VCaP (cell line): ENCODE results near the gene GAL3ST3.

Experiments used
- H3K27ac ChIP-seq: fragments of 450-650 bp; 2 replicates; pipeline ENCODE4 v1.5.1; 2017
- TF ChIP-seq, protein P1 (sequence below): fragments of 450-650 bp; conservative IDR thresholded peaks from 2 replicates; pipeline ENCODE4 v1.5.1; 2017; ENCODE audit warnings: mild to moderate bottlenecking, moderate library complexity

The GAL3ST3 gene

DNA sequence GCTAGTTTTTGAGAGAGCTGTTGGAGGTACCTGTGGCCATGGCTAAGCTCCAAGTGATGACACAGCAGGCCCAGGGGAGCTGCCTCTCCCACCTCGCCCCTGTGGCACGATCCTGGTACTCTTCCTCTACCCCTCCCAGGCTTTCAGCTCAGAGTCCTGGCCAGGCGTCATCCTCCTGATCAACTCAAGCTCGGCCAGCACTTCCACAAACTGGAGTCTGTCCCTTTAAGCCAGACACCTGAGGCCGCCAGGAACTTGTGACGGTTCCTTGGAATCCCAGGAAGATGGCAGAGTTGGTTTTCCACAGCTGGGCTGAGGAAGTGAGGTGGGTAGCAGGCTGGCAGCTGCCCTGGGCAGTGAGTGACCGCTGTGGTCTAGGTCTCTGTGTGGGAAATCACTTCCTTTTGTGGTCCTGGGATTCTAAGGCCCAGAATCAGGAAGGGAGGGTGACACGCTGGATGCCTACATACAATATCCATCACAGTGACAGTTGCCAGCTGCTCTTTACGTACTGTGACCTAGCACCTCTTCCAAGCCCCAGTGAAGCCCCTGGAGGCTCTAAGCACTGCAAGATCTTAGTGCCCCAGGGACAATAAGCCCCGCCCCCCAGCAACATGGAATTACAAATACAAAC is 40.4 kb downstream of the GAL3ST3 start:
- TF ChIP-seq, protein P1, sequence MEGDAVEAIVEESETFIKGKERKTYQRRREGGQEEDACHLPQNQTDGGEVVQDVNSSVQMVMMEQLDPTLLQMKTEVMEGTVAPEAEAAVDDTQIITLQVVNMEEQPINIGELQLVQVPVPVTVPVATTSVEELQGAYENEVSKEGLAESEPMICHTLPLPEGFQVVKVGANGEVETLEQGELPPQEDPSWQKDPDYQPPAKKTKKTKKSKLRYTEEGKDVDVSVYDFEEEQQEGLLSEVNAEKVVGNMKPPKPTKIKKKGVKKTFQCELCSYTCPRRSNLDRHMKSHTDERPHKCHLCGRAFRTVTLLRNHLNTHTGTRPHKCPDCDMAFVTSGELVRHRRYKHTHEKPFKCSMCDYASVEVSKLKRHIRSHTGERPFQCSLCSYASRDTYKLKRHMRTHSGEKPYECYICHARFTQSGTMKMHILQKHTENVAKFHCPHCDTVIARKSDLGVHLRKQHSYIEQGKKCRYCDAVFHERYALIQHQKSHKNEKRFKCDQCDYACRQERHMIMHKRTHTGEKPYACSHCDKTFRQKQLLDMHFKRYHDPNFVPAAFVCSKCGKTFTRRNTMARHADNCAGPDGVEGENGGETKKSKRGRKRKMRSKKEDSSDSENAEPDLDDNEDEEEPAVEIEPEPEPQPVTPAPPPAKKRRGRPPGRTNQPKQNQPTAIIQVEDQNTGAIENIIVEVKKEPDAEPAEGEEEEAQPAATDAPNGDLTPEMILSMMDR = no peak
- no peak overlapping the region; the same call in 1 of the 2 replicates for H3K27ac ChIP-seq

DNA sequence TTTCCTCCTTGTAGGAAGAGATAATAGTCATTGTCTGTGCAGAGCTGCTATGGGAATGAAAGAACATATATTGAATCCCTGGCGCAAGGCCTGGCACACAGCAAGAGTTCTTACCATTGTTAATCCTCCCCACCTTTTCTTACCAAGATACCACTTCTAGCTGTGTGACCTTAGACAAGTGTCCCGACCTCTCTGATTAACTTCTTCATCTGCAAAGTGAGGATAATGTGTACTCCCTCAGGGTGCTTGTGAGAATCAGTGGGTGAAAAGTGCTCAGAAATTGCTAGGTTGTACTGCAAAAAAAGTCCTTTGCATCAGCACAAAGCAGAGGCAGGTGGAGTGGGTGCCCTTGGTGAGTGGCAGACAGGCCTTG is 40.9 kb downstream of the GAL3ST3 start:
- TF ChIP-seq, protein P1 = no peak
- no peak overlapping the region; the same call in 1 of the 2 replicates for H3K27ac ChIP-seq

DNA sequence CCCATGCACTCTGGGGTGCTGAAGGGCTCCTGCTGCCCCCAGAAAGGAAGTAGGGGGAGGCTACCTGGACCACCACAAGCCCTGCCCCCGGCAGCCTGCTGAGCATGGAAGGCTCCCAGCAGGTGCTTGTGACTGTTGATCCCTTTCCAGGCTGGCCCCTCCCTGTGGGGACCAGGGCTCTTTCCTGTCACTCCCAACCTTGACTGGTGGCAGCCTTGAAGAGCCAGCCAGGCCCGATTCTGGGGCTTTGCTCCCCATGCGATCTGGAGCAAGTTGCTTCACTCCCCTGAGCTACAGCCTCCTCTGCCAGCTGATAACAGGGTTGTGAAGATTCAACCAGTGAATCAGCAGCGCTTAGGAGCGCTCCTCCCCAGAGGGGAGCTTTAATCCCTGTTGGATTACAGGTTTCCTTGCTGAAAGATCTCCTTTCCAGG is 41.7 kb downstream of the GAL3ST3 start:
- H3K27ac ChIP-seq = no peak overlapping the region
- TF ChIP-seq, protein P1 = no peak

DNA sequence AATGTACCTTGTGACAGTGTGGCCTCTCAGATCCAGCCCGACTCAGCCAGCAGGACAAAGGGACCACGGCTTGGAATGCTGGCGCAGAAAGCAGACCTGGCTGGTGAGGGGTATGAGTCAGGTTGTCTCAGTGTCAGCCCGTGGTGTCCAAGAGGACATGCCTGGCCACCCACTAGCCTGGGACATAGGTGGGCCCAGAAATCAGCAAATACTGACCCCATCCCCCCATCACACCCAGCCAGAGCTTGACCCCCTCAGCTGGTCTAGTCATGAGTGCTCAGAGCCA is 42.1 kb downstream of the GAL3ST3 start:
- H3K27ac ChIP-seq = no peak overlapping the region
- TF ChIP-seq, protein P1 = no peak

DNA sequence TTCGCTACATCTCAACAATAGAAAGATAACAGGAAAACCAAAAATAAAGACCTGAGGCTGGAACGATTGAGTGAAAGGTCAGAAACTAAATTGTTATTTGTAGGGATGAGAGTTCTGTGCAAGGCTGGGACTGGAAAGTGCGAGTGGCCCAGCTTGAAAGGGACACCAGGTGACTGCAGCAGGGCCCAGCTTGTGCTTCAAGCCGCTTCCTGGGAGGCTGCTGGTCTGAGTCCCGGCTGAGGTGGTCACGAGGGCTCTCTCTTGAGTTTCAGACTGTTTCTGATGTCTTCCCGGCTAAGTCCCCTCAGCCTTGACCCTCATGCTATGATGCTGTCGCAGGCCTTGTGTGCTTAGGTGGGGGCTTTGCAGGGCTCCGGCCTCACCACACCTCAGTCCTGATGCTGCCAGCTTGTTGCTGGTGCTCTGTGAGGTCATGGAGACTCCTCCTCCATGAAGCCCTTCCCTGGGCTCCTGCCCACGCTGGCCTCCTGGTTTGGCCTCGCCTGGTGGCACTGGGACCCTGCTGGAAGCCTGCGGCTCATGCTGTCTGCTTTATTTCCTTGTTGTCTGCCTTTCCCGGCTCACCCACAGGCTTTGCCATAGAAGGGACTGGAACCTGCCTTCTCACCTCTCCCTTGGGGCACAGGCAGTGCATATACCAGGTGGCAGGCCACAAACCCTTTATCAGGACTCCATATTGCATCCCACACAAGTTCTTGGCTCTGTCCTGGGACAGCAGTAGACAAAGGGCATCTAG is 42.6 kb downstream of the GAL3ST3 start:
- no peak overlapping the region for H3K27ac ChIP-seq
- TF ChIP-seq, protein P1 = no peak

DNA sequence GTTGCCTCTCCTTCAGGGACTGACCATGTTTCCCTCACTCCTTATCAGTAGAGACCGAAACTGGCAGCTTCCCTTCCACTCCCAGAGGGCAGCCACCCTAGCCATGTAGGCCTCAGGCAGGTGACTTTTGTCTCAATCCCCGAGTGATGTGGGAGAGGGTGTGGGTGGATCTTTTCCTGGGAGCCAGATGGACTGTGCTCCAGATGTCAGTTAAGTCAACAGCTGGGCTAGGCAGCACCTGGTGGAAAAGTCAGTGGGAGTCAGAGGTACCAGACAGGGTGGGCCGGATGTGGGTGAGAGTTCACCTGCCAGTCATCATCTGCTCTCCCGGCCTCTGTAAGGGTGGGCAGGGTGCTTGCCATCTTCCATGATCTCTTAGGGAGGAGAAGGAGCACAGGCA is 44.8 kb downstream of the GAL3ST3 start:
- H3K27ac ChIP-seq = peak overlapping the region; percentile 99
- TF ChIP-seq, protein P1 = no peak

DNA sequence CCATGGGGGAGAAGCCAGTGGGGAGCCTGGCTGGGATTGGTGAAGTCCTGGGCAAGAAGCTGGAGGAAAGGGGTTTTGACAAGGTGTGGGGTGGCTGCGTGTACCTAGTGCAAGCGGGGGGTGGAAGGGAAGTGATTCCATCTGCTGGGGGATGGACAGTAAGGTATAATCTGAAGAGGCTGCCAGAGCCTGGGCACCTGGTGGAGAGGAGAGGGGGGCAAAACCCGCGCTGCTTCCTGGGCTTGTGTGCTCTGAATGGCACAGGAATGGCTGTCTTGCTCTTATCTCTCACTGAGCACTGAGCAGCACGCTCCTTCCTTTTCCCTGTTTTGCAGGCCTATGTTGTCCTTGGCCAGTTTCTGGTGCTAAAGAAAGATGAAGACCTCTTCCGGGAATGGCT is 45.7 kb downstream of the GAL3ST3 start:
- peak overlapping the region; percentile 99 for H3K27ac ChIP-seq
- TF ChIP-seq, protein P1 = no peak
